Camera-type eye (tissue), 1 donor: ENCODE data around the gene TGFB1. TPM values are rescaled to one million over a fixed set of nuclear protein-coding genes. Genes with fewer than 3 reads are reported as not detected.

ENCODE experiments used
- total RNA-seq: library from RNA; depleted of rRNA; stranded (reverse); fragments of >200 nt; gene quantifications from one replicate; pipeline ENCODE4 v1.2.3, GENCODE V29; 2014

The TGFB1 gene
- 15.0 TPM for total RNA-seq

GRCh38 chr19:41353466-41354342 is at the start of gene TGFB1:
TSS of gene TGFB1 (minus strand) at chr19:41353922. CDS start at chr19:41353044, 878 bp downstream.

DNA sequence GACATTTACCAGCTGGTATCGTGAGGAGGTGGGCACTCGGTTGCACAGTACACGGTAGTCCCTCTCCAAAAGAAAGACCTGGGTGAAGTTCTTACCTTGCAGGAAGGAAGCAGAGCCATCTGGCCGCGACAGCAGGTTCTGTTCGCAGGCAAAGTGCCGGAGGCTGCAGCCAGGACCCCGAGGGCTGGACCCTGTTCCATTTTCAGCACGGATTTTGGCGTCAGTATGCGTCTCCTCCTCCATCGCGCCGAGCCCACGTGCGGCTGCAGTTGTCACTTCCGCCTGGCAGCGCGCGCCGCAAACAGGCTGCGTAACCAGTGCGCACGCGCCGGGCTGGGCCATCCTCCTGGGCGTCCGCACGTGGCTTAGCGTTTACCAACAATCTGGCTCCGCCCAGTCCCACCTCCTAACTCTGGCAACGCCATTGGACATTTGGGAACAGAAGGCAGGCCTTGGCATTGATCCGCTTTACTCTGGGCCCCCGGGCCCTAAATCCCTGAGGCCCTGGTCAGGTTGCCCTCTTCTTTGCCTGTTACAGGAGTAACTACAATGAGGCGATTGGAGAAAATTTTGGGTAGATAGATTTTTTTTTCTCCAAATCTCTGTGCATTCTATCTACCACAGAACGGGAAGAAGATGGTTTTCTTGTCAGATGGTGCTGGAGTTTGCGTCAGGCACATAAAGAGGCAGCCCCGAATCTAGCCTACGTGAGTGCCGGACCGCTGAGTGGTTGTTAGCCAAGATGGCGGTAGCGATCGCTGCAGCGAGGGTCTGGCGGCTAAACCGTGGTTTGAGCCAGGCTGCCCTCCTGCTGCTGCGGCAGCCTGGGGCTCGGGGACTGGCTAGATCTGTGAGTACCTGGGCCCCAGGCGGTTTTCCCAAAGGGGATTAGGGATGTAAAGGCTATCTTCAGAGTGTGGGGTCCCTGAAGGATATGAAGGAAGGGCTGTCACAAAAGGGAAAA is 43.6 kb upstream of the TGFB1 start, which contains the start of the genes BCKDHA and EXOSC5:
Gene BCKDHA, plus strand, starts transcription at position 733 of the 964 bp plus-strand sequence. Its CDS starts 10 bp downstream, at position 743.
Gene EXOSC5, minus strand, starts transcription at position 274 of the 964 bp plus-strand sequence. Its CDS starts 31 bp downstream, at position 243.

DNA sequence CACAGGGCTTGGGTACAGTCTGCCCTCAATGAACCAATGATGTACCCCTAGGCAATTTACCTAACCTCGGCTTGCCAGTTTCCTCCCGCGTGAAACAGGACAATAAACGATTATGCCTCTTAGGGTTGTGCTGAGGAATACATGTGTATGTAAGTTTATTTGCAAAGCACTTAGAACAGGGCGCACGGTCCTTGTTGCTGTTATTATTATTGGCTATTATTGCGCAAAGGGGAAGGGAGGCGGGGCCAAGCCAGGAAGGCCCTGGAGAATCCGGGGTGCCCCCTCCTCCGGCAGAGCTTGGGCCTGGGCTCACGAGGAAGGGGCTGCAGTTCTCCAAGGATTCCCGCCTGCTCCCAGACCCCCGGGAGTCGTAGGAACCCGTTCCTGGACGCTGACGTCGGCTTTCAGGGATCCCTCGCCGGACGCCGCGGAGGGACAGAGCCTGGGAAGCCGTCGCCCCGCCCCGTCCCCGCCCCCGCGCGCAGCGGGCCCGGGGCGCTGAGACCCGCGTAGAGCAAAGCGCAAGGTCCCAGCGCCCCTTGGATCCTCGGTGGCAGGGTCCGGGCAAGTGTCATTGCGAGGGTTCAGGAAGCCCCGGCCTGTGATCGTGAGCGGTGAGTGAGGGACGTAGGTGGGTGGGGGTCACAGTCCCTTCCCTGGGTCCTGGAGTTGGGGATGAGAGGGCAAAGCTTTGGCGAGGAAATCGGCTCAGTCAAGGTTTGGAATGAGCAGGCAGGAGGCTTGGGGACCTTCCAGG is 22.7 kb upstream of the TGFB1 start, which contains the start of gene TMEM91:
Gene TMEM91, plus strand, starts transcription at position 293 of the 757 bp plus-strand sequence. CDS start 1,777 bp downstream, outside the sequence.

DNA sequence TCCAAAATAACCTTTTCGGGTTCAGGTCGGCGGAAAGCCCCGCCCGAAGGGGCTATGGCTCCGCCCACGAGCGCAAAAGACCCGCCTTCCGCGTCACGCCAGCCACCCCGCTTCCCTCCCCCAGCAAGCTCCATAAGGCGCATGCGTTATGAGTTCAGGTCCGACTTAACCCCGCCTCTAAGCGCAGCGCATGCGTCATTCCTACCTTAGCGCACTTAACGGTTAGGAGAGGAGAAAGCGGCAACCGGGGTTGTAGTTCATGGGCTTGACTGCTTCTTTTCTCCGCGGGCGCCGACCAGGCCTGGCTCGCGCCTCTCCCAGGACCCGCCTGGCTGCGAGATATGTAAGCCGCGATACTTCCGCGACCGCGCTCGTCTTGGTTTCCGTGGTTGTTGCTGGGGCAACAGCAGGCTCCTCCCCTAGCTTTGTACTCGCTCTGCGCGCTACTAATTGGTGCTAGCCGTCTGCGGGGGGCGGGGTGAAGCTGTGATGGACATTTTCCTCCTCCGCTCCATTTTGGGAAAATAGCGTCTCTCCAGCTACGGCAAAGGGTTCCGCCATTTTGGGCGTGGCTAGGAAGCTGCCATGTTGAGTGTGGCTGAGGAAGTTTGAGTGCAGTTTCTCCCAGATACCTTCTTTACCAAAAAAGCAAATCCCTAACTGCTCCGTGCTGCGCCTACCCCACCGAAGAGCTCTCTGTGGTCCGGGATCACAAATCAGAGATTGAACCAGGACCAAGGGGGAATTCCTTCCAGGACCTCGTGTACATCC is 10.2 kb upstream of the TGFB1 start, which contains the start of gene B9D2:
Gene B9D2, minus strand, starts transcription at position 397 of the 771 bp plus-strand sequence. CDS start 630 bp downstream, outside the sequence.

GRCh38 chr19:41310033-41310831 is 43.5 kb downstream of the TGFB1 start, which contains the start of gene CCDC97:
TSS of gene CCDC97 (plus strand) at chr19:41310172. CDS start at chr19:41310311, 139 bp downstream.

Other genes with a start within 250 kb of the TGFB1 start
- gene CYP2F1, start 239.5 kb downstream of the TGFB1 start, total RNA-seq, result 0.77 TPM
- gene CYP2S1, start 160.7 kb downstream of the TGFB1 start, total RNA-seq, result 1.5 TPM
- 46.5 TPM for gene AXL, start 134.7 kb downstream of the TGFB1 start, total RNA-seq
- gene HNRNPUL1, start 89.5 kb downstream of the TGFB1 start, total RNA-seq, result 172 TPM
- 17.5 TPM for gene CCDC97, start 43.8 kb downstream of the TGFB1 start, total RNA-seq
- 8.9 TPM for gene B9D2, start 10.2 kb upstream of the TGFB1 start, total RNA-seq
- gene TMEM91, start 22.6 kb upstream of the TGFB1 start, total RNA-seq, result 43.9 TPM
- gene EXOSC5, start 43.4 kb upstream of the TGFB1 start, total RNA-seq, result 7.3 TPM
- gene BCKDHA, start 43.9 kb upstream of the TGFB1 start, total RNA-seq, result 60.0 TPM
- 1.9 TPM for gene B3GNT8, start 73.5 kb upstream of the TGFB1 start, total RNA-seq
- 26.0 TPM for gene DMAC2, start 86.0 kb upstream of the TGFB1 start, total RNA-seq
- not detected for gene ERICH4, start 89.2 kb upstream of the TGFB1 start, total RNA-seq
- 2.1 TPM for gene CEACAM21, start 222.2 kb upstream of the TGFB1 start, total RNA-seq